MM.1S (cell line): Measurements from ENCODE around the gene IRAK3.

ENCODE experiments used
- DNase-seq: peaks from one replicate; pipeline ENCODE4 v3.0.0-alpha.2; 2015
- H2AFZ ChIP-seq: fragments of 300-600 bp; sonication (generic); 2 replicates; pipeline ENCODE4 v1.6.0; 2016; ENCODE audit warnings: antibody characterized with exemption, low read length
- H3F3A ChIP-seq: fragments of 300-600 bp; sonication (generic); 2 replicates; pipeline ENCODE4 v1.6.1; 2016; ENCODE audit warnings: mild to moderate bottlenecking, antibody characterized with exemption, low read length, moderate library complexity, mixed read lengths; ENCODE audit not compliant: insufficient read depth
- H3K27ac ChIP-seq: fragments of 300-600 bp; sonication (generic); 2 replicates; pipeline ENCODE4 v1.5.1; 2016; ENCODE audit warnings: mild to moderate bottlenecking, low read length
- H3K27me3 ChIP-seq: fragments of 300-600 bp; sonication (generic); replicated peaks from 2 replicates; pipeline ENCODE4 v1.6.0; 2016; ENCODE audit warnings: low read length; ENCODE audit not compliant: insufficient read depth
- H3K36me3 ChIP-seq: fragments of 300-600 bp; sonication (generic); replicated peaks from 2 replicates; pipeline ENCODE4 v1.6.1; 2016; ENCODE audit warnings: mild to moderate bottlenecking, low read length, mixed read lengths; ENCODE audit not compliant: insufficient read depth
- H3K4me1 ChIP-seq: fragments of 300-600 bp; sonication (generic); 2 replicates; pipeline ENCODE4 v1.6.1; 2016; ENCODE audit warnings: low read length, mixed read lengths
- H3K4me2 ChIP-seq: fragments of 300-600 bp; sonication (generic); 2 replicates; pipeline ENCODE4 v1.6.0; 2016; ENCODE audit warnings: low read depth, low read length
- H3K4me3 ChIP-seq: fragments of 300-600 bp; sonication (generic); 2 replicates; pipeline ENCODE4 v1.5.1; 2016; ENCODE audit warnings: low read length, mixed read lengths
- H3K79me2 ChIP-seq: fragments of 300-600 bp; sonication (generic); 2 replicates; pipeline ENCODE4 v1.6.1; 2016; ENCODE audit warnings: mixed run types, low read length, mixed read lengths
- H3K9ac ChIP-seq: fragments of 300-600 bp; sonication (generic); 2 replicates; pipeline ENCODE4 v1.6.1; 2016; ENCODE audit warnings: low read length, mixed read lengths
- H3K9me2 ChIP-seq: fragments of 300-600 bp; sonication (generic); replicated peaks from 2 replicates; pipeline ENCODE4 v1.6.1; 2016; ENCODE audit warnings: mild to moderate bottlenecking, low read length, mixed read lengths; ENCODE audit not compliant: insufficient read depth
- H3K9me3 ChIP-seq: fragments of 300-600 bp; sonication (generic); replicated peaks from 2 replicates; pipeline ENCODE4 v1.6.1; 2016; ENCODE audit warnings: mild to moderate bottlenecking, low read length, mixed read lengths; ENCODE audit not compliant: insufficient read depth
- H4K20me1 ChIP-seq: fragments of 300-600 bp; sonication (generic); 2 replicates; pipeline ENCODE4 v1.6.1; 2016; ENCODE audit warnings: mild to moderate bottlenecking, low read length, moderate library complexity, mixed read lengths; ENCODE audit not compliant: insufficient read depth
- EZH2 ChIP-seq: fragments of 300-600 bp; sonication (generic); optimal IDR thresholded peaks from 2 replicates; pipeline ENCODE3; 2017; ENCODE audit warnings: low read depth, mild to moderate bottlenecking, antibody characterized with exemption, low read length, mixed read lengths
- EZH2phosphoT487 ChIP-seq: fragments of 300-600 bp; sonication (generic); IDR thresholded peaks from 2 replicates; pipeline ENCODE4 v1.6.1; 2018; ENCODE audit warnings: antibody characterized with exemption, low read length
- TF ChIP-seq, protein P1 (sequence below): fragments of 300-600 bp; sonication (generic); IDR thresholded peaks from 2 replicates; pipeline ENCODE4 v1.5.1; 2016; ENCODE audit warnings: antibody characterized with exemption, low read length, mixed read lengths

IRAK3 gene

DNA sequence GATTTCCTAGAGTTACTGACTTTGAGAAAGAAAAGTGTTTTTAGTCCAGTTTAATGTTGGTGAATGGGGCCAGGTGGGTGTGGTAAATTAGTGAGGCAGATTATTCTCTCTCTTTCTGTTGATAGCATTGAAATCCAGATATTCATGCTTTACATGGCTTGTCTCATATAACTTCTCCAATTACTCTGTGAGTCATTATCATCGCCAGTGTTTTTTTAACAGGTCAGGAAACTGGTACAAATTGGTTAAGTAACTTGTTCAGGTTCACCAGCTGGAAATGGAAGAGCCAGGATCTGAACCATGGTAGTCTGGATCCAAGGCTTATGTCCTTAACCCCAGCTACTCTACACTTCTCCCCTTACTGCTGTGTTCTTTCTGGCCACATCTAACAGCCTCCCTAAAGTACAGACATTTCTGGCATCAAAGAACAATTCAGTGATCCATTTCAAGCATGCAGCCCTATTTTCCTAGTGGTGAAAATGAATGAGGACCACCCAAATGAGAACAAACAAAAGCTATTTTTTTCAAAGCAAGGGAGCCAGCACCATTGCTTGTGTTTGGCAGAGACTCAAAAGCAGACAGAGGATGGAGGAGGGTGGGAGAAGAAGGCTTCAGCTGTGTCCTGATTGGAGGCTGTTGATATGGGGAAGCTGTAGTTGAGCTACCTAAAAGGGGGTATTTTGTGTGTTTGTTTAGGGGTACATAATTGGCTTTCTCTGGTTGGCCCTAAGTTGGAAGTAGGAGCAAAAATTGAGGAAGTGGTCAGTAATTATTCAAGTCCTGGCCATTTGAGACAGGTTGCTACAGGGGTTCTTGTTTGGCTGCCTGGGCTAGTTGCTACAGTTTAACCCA, 1.7 kb downstream of the IRAK3 start:
- DNase-seq, result no peak
- no peak overlapping the region for H3K9ac ChIP-seq
- H3F3A ChIP-seq, result no peaks in the 10 kb centered on the region
- no peak overlapping the region for H3K4me2 ChIP-seq
- H4K20me1 ChIP-seq, result no peaks in the 10 kb centered on the region
- no peak overlapping the region for H3K4me3 ChIP-seq
- H3K9me2 ChIP-seq, result no peaks in the 10 kb centered on the region
- H2AFZ ChIP-seq, result no peak overlapping the region
- no peaks in the 10 kb centered on the region for H3K36me3 ChIP-seq
- TF ChIP-seq, protein P1, sequence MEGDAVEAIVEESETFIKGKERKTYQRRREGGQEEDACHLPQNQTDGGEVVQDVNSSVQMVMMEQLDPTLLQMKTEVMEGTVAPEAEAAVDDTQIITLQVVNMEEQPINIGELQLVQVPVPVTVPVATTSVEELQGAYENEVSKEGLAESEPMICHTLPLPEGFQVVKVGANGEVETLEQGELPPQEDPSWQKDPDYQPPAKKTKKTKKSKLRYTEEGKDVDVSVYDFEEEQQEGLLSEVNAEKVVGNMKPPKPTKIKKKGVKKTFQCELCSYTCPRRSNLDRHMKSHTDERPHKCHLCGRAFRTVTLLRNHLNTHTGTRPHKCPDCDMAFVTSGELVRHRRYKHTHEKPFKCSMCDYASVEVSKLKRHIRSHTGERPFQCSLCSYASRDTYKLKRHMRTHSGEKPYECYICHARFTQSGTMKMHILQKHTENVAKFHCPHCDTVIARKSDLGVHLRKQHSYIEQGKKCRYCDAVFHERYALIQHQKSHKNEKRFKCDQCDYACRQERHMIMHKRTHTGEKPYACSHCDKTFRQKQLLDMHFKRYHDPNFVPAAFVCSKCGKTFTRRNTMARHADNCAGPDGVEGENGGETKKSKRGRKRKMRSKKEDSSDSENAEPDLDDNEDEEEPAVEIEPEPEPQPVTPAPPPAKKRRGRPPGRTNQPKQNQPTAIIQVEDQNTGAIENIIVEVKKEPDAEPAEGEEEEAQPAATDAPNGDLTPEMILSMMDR, result no peak
- TF ChIP-seq EZH2, result no peak
- no peak for TF ChIP-seq EZH2phosphoT487
- H3K27ac ChIP-seq, result no peak overlapping the region
- H3K9me3 ChIP-seq, result no peaks in the 10 kb centered on the region
- H3K79me2 ChIP-seq, result no peaks in the 10 kb centered on the region
- no peaks in the 10 kb centered on the region for H3K27me3 ChIP-seq
- no peaks in the 10 kb centered on the region for H3K4me1 ChIP-seq

GRCh38 chr12:66191547-66192126, 2.6 kb downstream of the IRAK3 start:
- H2AFZ ChIP-seq, result no peak overlapping the region
- DNase-seq, result no peak
- H3K79me2 ChIP-seq, result no peaks in the 10 kb centered on the region
- peaks cover 6% of the 10 kb centered on the region for H3K4me1 ChIP-seq
- H3K36me3 ChIP-seq, result no peaks in the 10 kb centered on the region
- H4K20me1 ChIP-seq, result no peaks in the 10 kb centered on the region
- TF ChIP-seq, protein P1, result no peak
- TF ChIP-seq EZH2 (no peak), EZH2phosphoT487 (no peak)
- no peak overlapping the region for H3K4me3 ChIP-seq
- H3K27me3 ChIP-seq, result no peaks in the 10 kb centered on the region
- H3K9me3 ChIP-seq, result no peaks in the 10 kb centered on the region
- no peaks in the 10 kb centered on the region for H3K9me2 ChIP-seq
- no peak overlapping the region for H3K4me2 ChIP-seq
- no peak overlapping the region for H3K27ac ChIP-seq
- H3K9ac ChIP-seq, result no peak overlapping the region
- H3F3A ChIP-seq, result no peaks in the 10 kb centered on the region

- Histone ChIP-seq H3K9ac (no peak overlapping the region), H3K27me3 (no peaks in the 10 kb centered on the region), H4K20me1 (no peaks in the 10 kb centered on the region), H3K27ac (no peak overlapping the region), H3K9me2 (no peaks in the 10 kb centered on the region), H3K4me2 (no peak overlapping the region), H3K4me3 (no peak overlapping the region), H3K4me1 (peaks cover 15% of the 10 kb centered on the region), H3F3A (no peaks in the 10 kb centered on the region), H3K79me2 (no peaks in the 10 kb centered on the region), H3K9me3 (no peaks in the 10 kb centered on the region), H3K36me3 (no peaks in the 10 kb centered on the region), H2AFZ (no peak overlapping the region)
- no peak for TF ChIP-seq EZH2
- TF ChIP-seq, protein P1, result no peak
- TF ChIP-seq EZH2phosphoT487, result no peak
- no peak for DNase-seq
Observed at GRCh38 chr12:66194122-66194521, 5.1 kb downstream of the IRAK3 start.
